Left ventricle myocardium superior (tissue), 1 donor: ENCODE results near the gene LONP1. TPM values are rescaled to one million over a fixed set of nuclear protein-coding genes. Genes with fewer than 3 reads are reported as not detected.

Source experiments
- ATAC-seq: fragments of 200-7000 bp; cut with Tn5 transposase; one replicate; pipeline ENCODE4 v1.9.1; 2020; ENCODE audit warnings: mild to moderate bottlenecking, moderate library complexity
- DNase-seq: peaks from one replicate; pipeline ENCODE4 v3.0.0-alpha.2; 2020
- intact Hi-C: fragments of 100-400 bp; cut with micrococcal nuclease; formaldehyde crosslinking; loops from one replicate; pipeline ENCODE4 v1.11.0; 2022
- total RNA-seq: library from RNA; stranded (reverse); fragmentation: NEBNext Ultra II Directional; extraction: Animal tissue kit (Norgen Biotek cat#: 25700); gene quantifications from one replicate; pipeline ENCODE4 v1.2.1, GENCODE V29; 2021
- donor health status: DM: no; HTN: yes; CAD: no; lungs with severe emphysema.

Gene LONP1
- total RNA-seq, 1 donor from 2014 or later: 90.7 TPM

GRCh38 chr19:5666921-5667610, 52.9 kb downstream of the LONP1 start:
- DNase-seq: no peak
- intact Hi-C loops: no loop called here
- ATAC-seq: no peak

GRCh38 chr19:5665781-5666513, 54.0 kb downstream of the LONP1 start:
- intact Hi-C loops: no loop called here
- ATAC-seq (no peak), DNase-seq (no peak)

GRCh38 chr19:5664515-5664914, 55.4 kb downstream of the LONP1 start:
- DNase-seq: no peak
- intact Hi-C loops: no loop called here
- no peak for ATAC-seq

GRCh38 chr19:5663904-5664303, 56.0 kb downstream of the LONP1 start:
- DNase-seq: no peak
- intact Hi-C loops: no loop called here
- no peak for ATAC-seq

GRCh38 chr19:5661483-5661882, 58.5 kb downstream of the LONP1 start:
- ATAC-seq: no peak
- intact Hi-C loops: no loop called here
- DNase-seq: no peak

- intact Hi-C loops: no loop called here
- no peak for DNase-seq
- ATAC-seq: no peak
Observed at GRCh38 chr19:5655412-5655811, 64.5 kb downstream of the LONP1 start.

GRCh38 chr19:5654931-5655330, 65.0 kb downstream of the LONP1 start:
- intact Hi-C loops: no loop called here
- DNase-seq: no peak
- no peak for ATAC-seq

- no peak for DNase-seq
- ATAC-seq: no peak
- intact Hi-C loops: no loop called here
Observed at GRCh38 chr19:5652261-5652660, 67.7 kb downstream of the LONP1 start.

- ATAC-seq: no peak
- no peak for DNase-seq
- intact Hi-C loops: no loop called here
Observed at GRCh38 chr19:5651361-5651760, 68.6 kb downstream of the LONP1 start.

GRCh38 chr19:5648464-5648863, 71.5 kb downstream of the LONP1 start:
- DNase-seq (no peak), ATAC-seq (no peak)
- intact Hi-C loops: no loop called here

- no peak for ATAC-seq
- no peak for DNase-seq
- intact Hi-C loops: no loop called here
Observed at GRCh38 chr19:5646703-5647102, 73.2 kb downstream of the LONP1 start.

GRCh38 chr19:5645409-5645808, 74.5 kb downstream of the LONP1 start:
- no peak for DNase-seq
- intact Hi-C loops: no loop called here
- no peak for ATAC-seq

- no peak for DNase-seq
- intact Hi-C loops: no loop called here
- ATAC-seq: no peak
Observed at GRCh38 chr19:5644037-5644436, 75.9 kb downstream of the LONP1 start.

GRCh38 chr19:5643060-5643459, 76.9 kb downstream of the LONP1 start:
- intact Hi-C loops: no loop called here
- DNase-seq (no peak), ATAC-seq (no peak)

- intact Hi-C loops: no loop called here
- ATAC-seq (no peak), DNase-seq (no peak)
Observed at GRCh38 chr19:5642204-5642603, 77.7 kb downstream of the LONP1 start.

Other genes with a start within 250 kb of the LONP1 start
- gene TINCR, start 152.2 kb downstream of the LONP1 start, total RNA-seq: not detected
- gene SAFB2, start 97.4 kb downstream of the LONP1 start, total RNA-seq: 45.9 TPM
- 66.6 TPM for gene SAFB, start 97.1 kb downstream of the LONP1 start, total RNA-seq
- 167 TPM for gene MICOS13, start 39.6 kb downstream of the LONP1 start, total RNA-seq
- 5.5 TPM for gene HSD11B1L, start 39.1 kb downstream of the LONP1 start, total RNA-seq
- 401 TPM for gene RPL36, start 29.9 kb downstream of the LONP1 start, total RNA-seq
- gene CATSPERD, start 491 bp upstream of the LONP1 start, total RNA-seq: not detected
- gene PRR22, start 64.6 kb upstream of the LONP1 start, total RNA-seq: 0.84 TPM
- gene DUS3L, start 71.0 kb upstream of the LONP1 start, total RNA-seq: 14.3 TPM
- gene NRTN, start 84.9 kb upstream of the LONP1 start, total RNA-seq: 26.3 TPM
- not detected for gene FUT6, start 119.6 kb upstream of the LONP1 start, total RNA-seq
- not detected for gene FUT3, start 131.3 kb upstream of the LONP1 start, total RNA-seq
- gene FUT5, start 150.4 kb upstream of the LONP1 start, total RNA-seq: not detected
- gene NDUFA11, start 183.6 kb upstream of the LONP1 start, total RNA-seq: 558 TPM
- gene VMAC, start 184.7 kb upstream of the LONP1 start, total RNA-seq: 2.2 TPM
- gene CAPS, start 194.1 kb upstream of the LONP1 start, total RNA-seq: 4.1 TPM